MM.1S (cell line): ENCODE results near the gene KCNB1.

Source experiments
- DNase-seq: peaks from one replicate; pipeline ENCODE4 v3.0.0-alpha.2; 2015
- H2AFZ ChIP-seq: fragments of 300-600 bp; sonication (generic); 2 replicates; pipeline ENCODE4 v1.6.0; 2016; ENCODE audit warnings: antibody characterized with exemption, low read length
- H3F3A ChIP-seq: fragments of 300-600 bp; sonication (generic); 2 replicates; pipeline ENCODE4 v1.6.1; 2016; ENCODE audit warnings: mild to moderate bottlenecking, antibody characterized with exemption, low read length, moderate library complexity, mixed read lengths; ENCODE audit not compliant: insufficient read depth
- H3K27ac ChIP-seq: fragments of 300-600 bp; sonication (generic); 2 replicates; pipeline ENCODE4 v1.5.1; 2016; ENCODE audit warnings: mild to moderate bottlenecking, low read length
- H3K27me3 ChIP-seq: fragments of 300-600 bp; sonication (generic); replicated peaks from 2 replicates; pipeline ENCODE4 v1.6.0; 2016; ENCODE audit warnings: low read length; ENCODE audit not compliant: insufficient read depth
- H3K36me3 ChIP-seq: fragments of 300-600 bp; sonication (generic); replicated peaks from 2 replicates; pipeline ENCODE4 v1.6.1; 2016; ENCODE audit warnings: mild to moderate bottlenecking, low read length, mixed read lengths; ENCODE audit not compliant: insufficient read depth
- H3K4me1 ChIP-seq: fragments of 300-600 bp; sonication (generic); 2 replicates; pipeline ENCODE4 v1.6.1; 2016; ENCODE audit warnings: low read length, mixed read lengths
- H3K4me2 ChIP-seq: fragments of 300-600 bp; sonication (generic); 2 replicates; pipeline ENCODE4 v1.6.0; 2016; ENCODE audit warnings: low read depth, low read length
- H3K4me3 ChIP-seq: fragments of 300-600 bp; sonication (generic); 2 replicates; pipeline ENCODE4 v1.5.1; 2016; ENCODE audit warnings: low read length, mixed read lengths
- H3K79me2 ChIP-seq: fragments of 300-600 bp; sonication (generic); 2 replicates; pipeline ENCODE4 v1.6.1; 2016; ENCODE audit warnings: mixed run types, low read length, mixed read lengths
- H3K9ac ChIP-seq: fragments of 300-600 bp; sonication (generic); 2 replicates; pipeline ENCODE4 v1.6.1; 2016; ENCODE audit warnings: low read length, mixed read lengths
- H3K9me2 ChIP-seq: fragments of 300-600 bp; sonication (generic); replicated peaks from 2 replicates; pipeline ENCODE4 v1.6.1; 2016; ENCODE audit warnings: mild to moderate bottlenecking, low read length, mixed read lengths; ENCODE audit not compliant: insufficient read depth
- H3K9me3 ChIP-seq: fragments of 300-600 bp; sonication (generic); replicated peaks from 2 replicates; pipeline ENCODE4 v1.6.1; 2016; ENCODE audit warnings: mild to moderate bottlenecking, low read length, mixed read lengths; ENCODE audit not compliant: insufficient read depth
- H4K20me1 ChIP-seq: fragments of 300-600 bp; sonication (generic); 2 replicates; pipeline ENCODE4 v1.6.1; 2016; ENCODE audit warnings: mild to moderate bottlenecking, low read length, moderate library complexity, mixed read lengths; ENCODE audit not compliant: insufficient read depth
- CTCF ChIP-seq: fragments of 300-600 bp; sonication (generic); IDR thresholded peaks from 2 replicates; pipeline ENCODE4 v1.5.1; 2016; ENCODE audit warnings: antibody characterized with exemption, low read length, mixed read lengths
- EZH2 ChIP-seq: fragments of 300-600 bp; sonication (generic); optimal IDR thresholded peaks from 2 replicates; pipeline ENCODE3; 2017; ENCODE audit warnings: low read depth, mild to moderate bottlenecking, antibody characterized with exemption, low read length, mixed read lengths
- EZH2phosphoT487 ChIP-seq: fragments of 300-600 bp; sonication (generic); IDR thresholded peaks from 2 replicates; pipeline ENCODE4 v1.6.1; 2018; ENCODE audit warnings: antibody characterized with exemption, low read length

KCNB1 gene

GRCh38 chr20:49387581-49387939, 94.9 kb downstream of the KCNB1 start:
- Histone ChIP-seq H3K9me2 (no peaks in the 10 kb centered on the region), H3K79me2 (no peaks in the 10 kb centered on the region), H3K9me3 (no peaks in the 10 kb centered on the region), H3K36me3 (no peaks in the 10 kb centered on the region), H3K27ac (no peak overlapping the region), H2AFZ (no peak overlapping the region), H3K4me2 (no peak overlapping the region), H3K27me3 (peaks cover 3% of the 10 kb centered on the region; the same call in 1 of the 2 replicates), H4K20me1 (no peaks in the 10 kb centered on the region), H3F3A (no peaks in the 10 kb centered on the region), H3K4me1 (no peaks in the 10 kb centered on the region), H3K9ac (no peak overlapping the region), H3K4me3 (no peak overlapping the region)
- TF ChIP-seq EZH2 (no peak), CTCF (no peak), EZH2phosphoT487 (no peak)
- DNase-seq = no peak

- Histone ChIP-seq H3K27ac (no peak overlapping the region), H3K9ac (no peak overlapping the region), H3K4me1 (no peaks in the 10 kb centered on the region), H3K9me3 (no peaks in the 10 kb centered on the region), H3F3A (no peaks in the 10 kb centered on the region), H3K79me2 (no peaks in the 10 kb centered on the region), H3K27me3 (peaks cover 3% of the 10 kb centered on the region; the same call in 1 of the 2 replicates), H2AFZ (no peak overlapping the region), H3K36me3 (no peaks in the 10 kb centered on the region), H3K9me2 (no peaks in the 10 kb centered on the region), H3K4me2 (no peak overlapping the region), H4K20me1 (no peaks in the 10 kb centered on the region), H3K4me3 (no peak overlapping the region)
- TF ChIP-seq CTCF (no peak), EZH2 (no peak), EZH2phosphoT487 (no peak)
- no peak for DNase-seq
Observed at GRCh38 chr20:49386848-49387580, 95.5 kb downstream of the KCNB1 start.

GRCh38 chr20:49385465-49385864, 97.0 kb downstream of the KCNB1 start:
- TF ChIP-seq CTCF = no peak
- no peak for TF ChIP-seq EZH2phosphoT487
- no peak for TF ChIP-seq EZH2
- Histone ChIP-seq H3K4me3 (no peak overlapping the region), H3K4me2 (no peak overlapping the region; the same call in 1 of the 2 replicates), H3K36me3 (no peaks in the 10 kb centered on the region), H3K4me1 (no peaks in the 10 kb centered on the region), H3K9ac (no peak overlapping the region), H2AFZ (peak overlapping the region; percentile 43), H3F3A (no peaks in the 10 kb centered on the region), H3K27ac (no peak overlapping the region), H3K9me2 (no peaks in the 10 kb centered on the region), H3K79me2 (no peaks in the 10 kb centered on the region), H3K9me3 (no peaks in the 10 kb centered on the region), H3K27me3 (0 out of 2 replicates have a peak, but pooled peaks cover 3% of the 10 kb centered on the region), H4K20me1 (no peaks in the 10 kb centered on the region)
- peak; percentile 36 for DNase-seq
